Calu3 (cell line): ENCODE results near the gene SLC12A1. TPM values are rescaled to one million over a fixed set of nuclear protein-coding genes. Genes with fewer than 3 reads are reported as not detected.

ENCODE experiments used
- BruUV-seq: library from RNA; stranded (reverse); fragments of 400-500 nt; replicated peaks from 2 replicates; lab custom pipeline; 2021; lab: Mats Ljungman, UMichigan
- CTCF ChIA-PET: fragments of 300-600 bp; sonication (Branson Sonifier 250); formaldehyde crosslinking; loops from one replicate; lab custom pipeline; 2022; ENCODE audit warnings: antibody characterized with exemption; lab: Charles Lee
- DNase-seq: peaks from one replicate; pipeline ENCODE4 v3.0.0; 2022
- H3K27ac Mint-ChIP-seq: one replicate; pipeline ENCODE4 v1.8.0; 2022; ENCODE audit warnings: mixed read lengths; ENCODE audit not compliant: unreplicated experiment
- H3K27me3 Mint-ChIP-seq: one replicate; pipeline ENCODE4 v1.8.0; 2022; ENCODE audit warnings: mixed read lengths; ENCODE audit not compliant: unreplicated experiment
- H3K36me3 Mint-ChIP-seq: one replicate; pipeline ENCODE4 v1.8.0; 2022; ENCODE audit warnings: mild to moderate bottlenecking, moderate library complexity, mixed read lengths; ENCODE audit not compliant: insufficient read depth, unreplicated experiment
- H3K4me1 Mint-ChIP-seq: one replicate; pipeline ENCODE4 v1.8.0; 2022; ENCODE audit warnings: mild to moderate bottlenecking, low read depth, mixed read lengths; ENCODE audit not compliant: unreplicated experiment
- H3K4me3 Mint-ChIP-seq: one replicate; pipeline ENCODE4 v1.8.0; 2022; ENCODE audit warnings: mild to moderate bottlenecking, low read depth, moderate library complexity, mixed read lengths; ENCODE audit not compliant: unreplicated experiment
- H3K9me3 Mint-ChIP-seq: one replicate; pipeline ENCODE4 v1.8.0; 2022; ENCODE audit warnings: low read depth, mixed read lengths; ENCODE audit not compliant: unreplicated experiment
- intact Hi-C: fragments of 100-400 bp; cut with micrococcal nuclease; formaldehyde crosslinking; loops from one replicate; pipeline ENCODE4 v1.10.0; 2022; ENCODE audit not compliant: unreplicated experiment
- total RNA-seq: library from RNA; stranded (reverse); gene quantifications from 2 replicates; pipeline ENCODE4 v1.2.3, GENCODE V29; 2022
- TF ChIP-seq, protein P1 (sequence below): fragments of 200-600 bp; IDR thresholded peaks from one replicate; pipeline ENCODE4 v1.8.0; 2022; ENCODE audit warnings: antibody characterized with exemption; ENCODE audit not compliant: unreplicated experiment

SLC12A1 gene
- total RNA-seq, 1 experiment from 2014 or later = not detected

DNA sequence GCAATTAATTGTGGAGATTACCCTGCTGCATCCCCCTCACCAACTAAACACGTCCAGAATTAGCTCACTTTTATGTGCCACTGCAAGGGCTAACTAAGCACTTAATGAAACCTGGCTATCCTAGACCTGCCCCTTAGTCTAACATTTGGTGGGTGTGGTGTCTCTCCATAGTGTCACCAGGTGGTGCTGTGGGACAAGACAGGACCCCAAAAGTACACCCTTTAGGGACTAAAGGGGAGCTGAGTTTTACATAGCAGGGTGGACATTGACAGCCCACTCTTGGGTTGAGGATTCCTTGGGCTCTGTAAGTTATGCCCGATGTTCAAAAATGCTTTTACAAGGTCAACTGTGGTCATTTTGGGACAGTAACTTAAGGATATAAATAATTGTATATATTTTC, 130.8 kb downstream of the SLC12A1 start:
- Mint-ChIP-seq H3K36me3 (peaks cover 17% of the 10 kb centered on the region), H3K4me1 (peaks cover 13% of the 10 kb centered on the region), H3K4me3 (no peak overlapping the region), H3K27ac (no peak overlapping the region), H3K27me3 (no peaks in the 10 kb centered on the region), H3K9me3 (no peaks in the 10 kb centered on the region)
- intact Hi-C loops = no loop called here
- TF ChIP-seq, protein P1, sequence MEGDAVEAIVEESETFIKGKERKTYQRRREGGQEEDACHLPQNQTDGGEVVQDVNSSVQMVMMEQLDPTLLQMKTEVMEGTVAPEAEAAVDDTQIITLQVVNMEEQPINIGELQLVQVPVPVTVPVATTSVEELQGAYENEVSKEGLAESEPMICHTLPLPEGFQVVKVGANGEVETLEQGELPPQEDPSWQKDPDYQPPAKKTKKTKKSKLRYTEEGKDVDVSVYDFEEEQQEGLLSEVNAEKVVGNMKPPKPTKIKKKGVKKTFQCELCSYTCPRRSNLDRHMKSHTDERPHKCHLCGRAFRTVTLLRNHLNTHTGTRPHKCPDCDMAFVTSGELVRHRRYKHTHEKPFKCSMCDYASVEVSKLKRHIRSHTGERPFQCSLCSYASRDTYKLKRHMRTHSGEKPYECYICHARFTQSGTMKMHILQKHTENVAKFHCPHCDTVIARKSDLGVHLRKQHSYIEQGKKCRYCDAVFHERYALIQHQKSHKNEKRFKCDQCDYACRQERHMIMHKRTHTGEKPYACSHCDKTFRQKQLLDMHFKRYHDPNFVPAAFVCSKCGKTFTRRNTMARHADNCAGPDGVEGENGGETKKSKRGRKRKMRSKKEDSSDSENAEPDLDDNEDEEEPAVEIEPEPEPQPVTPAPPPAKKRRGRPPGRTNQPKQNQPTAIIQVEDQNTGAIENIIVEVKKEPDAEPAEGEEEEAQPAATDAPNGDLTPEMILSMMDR = no peak
- no TSS peak for BruUV-seq
- CTCF ChIA-PET = interaction anchor here (1.0 kb wide), 1 partner anchor 15 kb away, joined by 4 read pairs; no protein-coding TSS in a partner anchor
- peak; percentile 13 for DNase-seq

DNA sequence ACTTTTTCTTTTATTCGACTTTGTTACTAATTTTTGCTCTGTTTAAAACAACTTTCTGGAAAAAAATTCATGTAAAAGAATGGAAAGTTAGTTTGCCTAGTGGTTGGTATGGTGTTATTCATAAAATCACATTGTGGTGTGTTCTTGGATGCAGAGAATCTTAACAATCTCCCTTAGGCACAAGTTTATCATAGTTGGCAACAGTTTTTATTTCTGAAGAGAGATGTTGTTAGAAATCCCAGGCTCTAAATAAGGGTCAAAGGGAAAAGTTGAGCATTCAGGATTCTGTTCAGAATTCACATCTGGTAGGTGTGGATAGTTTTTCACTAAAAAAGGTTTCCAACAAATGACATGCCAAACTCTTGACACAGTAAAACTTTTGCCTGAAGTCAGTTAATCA, 131.5 kb downstream of the SLC12A1 start:
- no TSS peak for BruUV-seq
- H3K9me3 Mint-ChIP-seq = no peaks in the 10 kb centered on the region
- no peak for DNase-seq
- no peak overlapping the region for H3K27ac Mint-ChIP-seq
- H3K4me1 Mint-ChIP-seq = peaks cover 11% of the 10 kb centered on the region
- TF ChIP-seq, protein P1 = no peak
- intact Hi-C loops = no loop called here
- no peak overlapping the region for H3K4me3 Mint-ChIP-seq
- peaks cover 10% of the 10 kb centered on the region for H3K36me3 Mint-ChIP-seq
- H3K27me3 Mint-ChIP-seq = no peaks in the 10 kb centered on the region
- CTCF ChIA-PET = interaction anchor here (1.0 kb wide), 1 partner anchor 15 kb away, joined by 4 read pairs; no protein-coding TSS in a partner anchor

DNA sequence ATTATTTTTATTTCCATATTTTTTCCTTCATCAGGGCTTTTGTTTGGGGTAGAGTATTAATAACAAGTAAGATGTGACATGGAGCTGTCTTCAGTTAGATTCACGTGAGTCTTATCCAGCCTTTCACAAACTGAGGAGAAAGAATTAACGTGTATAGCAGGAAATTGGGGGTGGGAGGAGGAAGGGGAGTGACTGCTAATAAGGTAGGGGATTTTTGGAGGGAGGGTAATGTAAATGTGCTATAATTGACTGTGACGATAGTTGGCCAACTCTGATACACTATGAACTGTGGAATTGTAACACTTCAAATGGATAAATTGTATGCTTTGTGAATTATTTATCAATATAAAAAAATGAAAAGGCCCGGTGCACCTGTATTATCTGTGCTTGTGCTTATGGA, 134.0 kb downstream of the SLC12A1 start:
- Mint-ChIP-seq H3K9me3 (no peaks in the 10 kb centered on the region), H3K36me3 (peaks cover 9% of the 10 kb centered on the region), H3K27me3 (no peaks in the 10 kb centered on the region), H3K27ac (no peak overlapping the region), H3K4me3 (no peak overlapping the region), H3K4me1 (no peaks in the 10 kb centered on the region)
- no TSS peak for BruUV-seq
- CTCF ChIA-PET = no interaction called here
- no peak for DNase-seq
- intact Hi-C loops = no loop called here
- TF ChIP-seq, protein P1 = no peak

DNA sequence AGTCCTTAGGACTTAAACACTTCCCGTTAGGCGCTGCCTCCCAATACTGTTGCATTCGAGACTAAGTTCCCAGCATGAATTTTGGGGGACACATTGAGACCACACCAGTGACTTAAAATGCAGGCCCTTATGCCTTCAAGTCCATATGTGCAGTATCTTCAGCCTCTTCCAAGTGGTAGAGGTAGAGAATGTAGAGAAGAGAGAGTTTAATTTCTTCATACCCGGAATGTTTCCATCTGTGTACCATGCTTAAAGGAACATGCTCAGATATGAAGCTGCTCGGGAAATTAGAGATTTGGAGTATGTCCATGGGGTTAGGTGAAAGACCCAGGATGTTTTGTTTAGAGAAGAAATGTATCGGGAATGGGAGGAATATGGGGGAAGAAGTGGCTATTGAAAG, 137.8 kb downstream of the SLC12A1 start:
- Mint-ChIP-seq H3K27me3 (no peaks in the 10 kb centered on the region), H3K9me3 (no peaks in the 10 kb centered on the region), H3K36me3 (peaks cover 5% of the 10 kb centered on the region), H3K27ac (no peak overlapping the region), H3K4me1 (no peaks in the 10 kb centered on the region), H3K4me3 (no peak overlapping the region)
- CTCF ChIA-PET = no interaction called here
- BruUV-seq = no TSS peak
- DNase-seq = no peak
- TF ChIP-seq, protein P1 = no peak
- intact Hi-C loops = no loop called here
